HCT116 (cell line): ENCODE data around the gene DIO3.

Experiments
- EZH2 ChIP-seq: fragments of 200-600 bp; sonication (generic); IDR thresholded peaks from 2 replicates; pipeline ENCODE4 v1.6.1; 2017; ENCODE audit warnings: antibody characterized with exemption, mixed run types
- FOSL1 ChIP-seq: IDR thresholded peaks from 2 replicates; pipeline ENCODE4 v1.6.1; 2012; ENCODE audit warnings: low read depth
- POLR2A ChIP-seq: IDR thresholded peaks from 2 replicates; pipeline ENCODE4 v1.7.0; 2011; ENCODE audit warnings: borderline replicate concordance; ENCODE audit not compliant: insufficient read depth, insufficient read length; ENCODE audit errors: extremely low read depth
- POLR2AphosphoS5 ChIP-seq: IDR thresholded peaks from 2 replicates; pipeline ENCODE4 v1.6.1; 2011; ENCODE audit warnings: mild to moderate bottlenecking, low read depth, low read length, moderate library complexity
- SRF ChIP-seq: IDR thresholded peaks from 2 replicates; pipeline ENCODE4 v1.6.1; 2012; ENCODE audit warnings: low read depth
- YY1 ChIP-seq: IDR thresholded peaks from 2 replicates; pipeline ENCODE4 v1.6.1; 2011; ENCODE audit warnings: low read length, low read depth, moderate library complexity, mild to moderate bottlenecking; ENCODE audit not compliant: insufficient replicate concordance; ENCODE audit errors: extremely low read depth
- TF ChIP-seq, protein P1 (sequence below), 3 experiments: fragments of 200-600 bp in 1 of 3; sonication (generic) in 1 of 3; IDR thresholded peaks in 2 of 3; conservative IDR thresholded peaks in 1 of 3; 2 replicates each; pipeline ENCODE4 v1.5.1; 2012 to 2017; ENCODE audit warnings: low read depth in 2 of 3, low read length in 2 of 3, antibody characterized with exemption in 1 of 3, borderline replicate concordance in 1 of 3, control low read depth in 1 of 3, mild to moderate bottlenecking in 1 of 3, mixed read lengths in 1 of 3, mixed run types in 1 of 3, moderate library complexity in 1 of 3; ENCODE audit not compliant: insufficient read depth in 1 of 3
- TF ChIP-seq, protein P2 (sequence below): IDR thresholded peaks from 2 replicates; pipeline ENCODE4 v1.6.1; 2011; ENCODE audit warnings: mild to moderate bottlenecking, low read length, moderate library complexity; ENCODE audit not compliant: insufficient replicate concordance; ENCODE audit errors: extremely low read depth

DNA sequence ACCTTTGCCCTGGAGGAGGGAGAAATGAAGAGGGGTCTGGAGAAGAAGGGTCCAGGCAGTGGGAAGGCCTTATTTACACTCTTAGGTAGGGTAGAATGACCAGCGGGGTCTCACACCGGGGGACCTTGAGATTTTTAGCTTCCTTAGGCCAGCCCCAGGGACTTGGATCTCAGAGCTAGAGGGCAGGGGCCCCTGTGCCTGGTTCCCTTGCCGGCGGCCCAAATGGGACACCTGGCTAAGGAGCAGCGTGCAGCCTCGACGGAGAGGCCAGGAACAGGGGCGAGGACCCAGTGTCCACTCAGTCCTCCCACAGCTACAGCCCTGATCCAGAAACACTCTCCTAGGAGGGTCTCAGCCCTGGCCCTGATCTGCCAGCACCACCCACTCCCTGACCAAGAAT is 41.8 kb downstream of the DIO3 start:
- TF ChIP-seq, protein P1, sequence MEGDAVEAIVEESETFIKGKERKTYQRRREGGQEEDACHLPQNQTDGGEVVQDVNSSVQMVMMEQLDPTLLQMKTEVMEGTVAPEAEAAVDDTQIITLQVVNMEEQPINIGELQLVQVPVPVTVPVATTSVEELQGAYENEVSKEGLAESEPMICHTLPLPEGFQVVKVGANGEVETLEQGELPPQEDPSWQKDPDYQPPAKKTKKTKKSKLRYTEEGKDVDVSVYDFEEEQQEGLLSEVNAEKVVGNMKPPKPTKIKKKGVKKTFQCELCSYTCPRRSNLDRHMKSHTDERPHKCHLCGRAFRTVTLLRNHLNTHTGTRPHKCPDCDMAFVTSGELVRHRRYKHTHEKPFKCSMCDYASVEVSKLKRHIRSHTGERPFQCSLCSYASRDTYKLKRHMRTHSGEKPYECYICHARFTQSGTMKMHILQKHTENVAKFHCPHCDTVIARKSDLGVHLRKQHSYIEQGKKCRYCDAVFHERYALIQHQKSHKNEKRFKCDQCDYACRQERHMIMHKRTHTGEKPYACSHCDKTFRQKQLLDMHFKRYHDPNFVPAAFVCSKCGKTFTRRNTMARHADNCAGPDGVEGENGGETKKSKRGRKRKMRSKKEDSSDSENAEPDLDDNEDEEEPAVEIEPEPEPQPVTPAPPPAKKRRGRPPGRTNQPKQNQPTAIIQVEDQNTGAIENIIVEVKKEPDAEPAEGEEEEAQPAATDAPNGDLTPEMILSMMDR (IDR thresholded peaks at IDR 0.05 in 2 of 3, conservative IDR thresholded peaks at IDR 0.05 in 1 of 3; ENCODE audit: borderline replicate concordance in 1 of 3, insufficient read depth in 1 of 3, low read depth in 2 of 3, low read length in 2 of 3), result no peak
- TF ChIP-seq YY1 (no peak), FOSL1 (no peak), EZH2 (no peak), POLR2AphosphoS5 (no peak), SRF (no peak), POLR2A (no peak)
- TF ChIP-seq, protein P2, sequence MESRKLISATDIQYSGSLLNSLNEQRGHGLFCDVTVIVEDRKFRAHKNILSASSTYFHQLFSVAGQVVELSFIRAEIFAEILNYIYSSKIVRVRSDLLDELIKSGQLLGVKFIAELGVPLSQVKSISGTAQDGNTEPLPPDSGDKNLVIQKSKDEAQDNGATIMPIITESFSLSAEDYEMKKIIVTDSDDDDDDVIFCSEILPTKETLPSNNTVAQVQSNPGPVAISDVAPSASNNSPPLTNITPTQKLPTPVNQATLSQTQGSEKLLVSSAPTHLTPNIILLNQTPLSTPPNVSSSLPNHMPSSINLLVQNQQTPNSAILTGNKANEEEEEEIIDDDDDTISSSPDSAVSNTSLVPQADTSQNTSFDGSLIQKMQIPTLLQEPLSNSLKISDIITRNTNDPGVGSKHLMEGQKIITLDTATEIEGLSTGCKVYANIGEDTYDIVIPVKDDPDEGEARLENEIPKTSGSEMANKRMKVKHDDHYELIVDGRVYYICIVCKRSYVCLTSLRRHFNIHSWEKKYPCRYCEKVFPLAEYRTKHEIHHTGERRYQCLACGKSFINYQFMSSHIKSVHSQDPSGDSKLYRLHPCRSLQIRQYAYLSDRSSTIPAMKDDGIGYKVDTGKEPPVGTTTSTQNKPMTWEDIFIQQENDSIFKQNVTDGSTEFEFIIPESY, result no peak
